HG03066 (cell line): Measurements from ENCODE around the gene IL17A.

Source experiments
- ATAC-seq: cut with Tn5 transposase; IDR thresholded peaks from one replicate; pipeline ENCODE4 v1.9.1; 2021; ENCODE audit warnings: low read depth; ENCODE audit not compliant: unreplicated experiment

Gene IL17A

DNA sequence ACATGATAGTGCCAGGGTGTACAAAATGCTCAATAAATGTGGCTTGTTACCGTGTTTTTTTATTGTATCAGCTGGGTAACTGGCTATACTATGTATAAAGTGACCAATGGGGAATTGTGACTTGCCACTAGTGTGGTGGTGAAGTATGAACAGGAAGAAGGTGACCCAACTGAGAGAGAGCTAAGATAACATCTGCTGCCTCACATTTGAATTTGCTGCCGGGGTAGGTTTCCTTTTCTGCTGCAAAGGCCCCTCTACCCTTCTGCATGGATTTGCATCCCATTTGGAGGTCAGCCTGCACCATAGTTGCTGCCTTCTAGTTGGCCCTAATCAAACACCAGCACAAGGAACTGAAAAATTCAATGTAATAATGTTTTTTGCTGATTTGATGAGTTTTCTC is 24.1 kb downstream of the IL17A start:
- ATAC-seq: peak; percentile 80

DNA sequence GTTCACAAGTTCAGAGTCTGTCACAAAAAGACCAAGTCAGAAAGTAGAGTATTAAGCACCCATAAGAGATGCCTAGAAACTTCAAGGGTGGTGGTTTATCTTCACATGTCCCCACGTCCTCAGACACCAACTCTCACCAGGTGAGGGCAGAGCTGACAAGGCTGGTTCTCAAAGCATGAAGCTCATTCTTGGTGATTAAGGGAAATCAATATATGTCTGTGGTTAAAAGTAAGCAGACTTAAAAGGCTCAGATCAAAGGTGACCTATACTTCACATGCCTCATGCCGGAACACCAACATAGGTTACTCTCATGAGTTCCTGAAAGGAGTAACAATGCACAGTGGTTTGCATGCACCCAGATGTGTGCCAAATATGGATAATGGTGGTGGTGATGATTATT is 27.0 kb downstream of the IL17A start:
- ATAC-seq: no peak

DNA sequence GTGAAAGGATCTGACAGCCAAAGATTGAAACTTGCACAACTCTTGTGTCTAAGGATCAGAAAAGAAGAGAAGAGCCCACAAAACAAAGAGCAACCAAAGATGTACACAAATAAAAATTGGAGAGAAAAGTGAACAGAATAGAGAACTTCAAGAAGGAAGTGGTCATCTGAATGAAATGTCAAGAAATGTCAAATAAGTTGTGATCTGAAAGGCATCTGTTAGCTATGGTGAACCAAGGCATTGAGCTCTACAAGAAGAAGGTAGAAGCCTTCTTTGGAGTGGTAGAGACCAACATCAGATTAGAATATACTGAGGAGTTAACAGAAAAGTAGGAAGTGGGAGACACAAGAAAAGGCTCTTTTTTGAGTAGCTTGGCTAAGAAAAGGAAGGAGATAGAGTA is 29.6 kb downstream of the IL17A start:
- no peak for ATAC-seq

GRCh38 chr6:52216932-52217575 is 30.9 kb downstream of the IL17A start:
- ATAC-seq: no peak

DNA sequence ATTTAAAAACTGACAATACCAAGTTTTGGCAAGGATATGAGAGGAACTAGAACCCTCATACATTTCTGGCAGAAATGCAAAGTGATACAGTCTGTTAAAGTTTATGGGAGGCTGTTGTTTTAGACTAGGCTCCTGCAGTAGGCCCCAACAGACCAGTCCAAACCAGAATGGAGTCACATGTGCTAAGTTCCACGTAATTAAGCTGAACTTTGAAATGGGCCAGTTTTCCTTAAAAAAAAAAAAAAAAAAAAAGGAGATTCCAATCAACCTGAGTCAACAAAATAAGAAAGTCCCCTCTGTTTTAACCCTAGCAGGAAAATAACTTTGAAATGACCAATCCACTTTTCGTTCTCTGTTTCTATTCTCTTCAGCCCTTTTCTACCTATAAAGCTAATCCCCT is 31.6 kb downstream of the IL17A start:
- ATAC-seq: no peak

GRCh38 chr6:52221302-52221701 is 35.1 kb downstream of the IL17A start:
- peak; percentile 77 for ATAC-seq

DNA sequence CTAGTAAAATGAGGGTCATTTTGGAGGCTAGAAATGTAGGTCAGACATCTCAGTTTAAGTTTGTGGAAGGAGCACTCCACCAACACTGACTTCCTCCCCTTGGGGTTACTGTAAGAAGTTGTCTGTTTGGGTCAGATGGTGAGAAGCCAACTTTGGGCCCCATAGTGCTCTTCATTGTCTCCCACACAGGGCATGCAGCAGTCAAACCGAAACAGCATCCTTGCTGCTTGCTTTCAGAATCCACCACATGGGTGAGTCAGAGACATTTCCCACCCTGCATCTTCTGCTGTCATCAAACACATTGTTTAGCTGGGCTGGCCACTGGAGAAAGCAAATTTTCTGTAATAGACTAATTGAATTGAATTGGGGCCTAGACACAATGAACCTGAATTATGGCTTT is 41.3 kb downstream of the IL17A start:
- ATAC-seq: peak; percentile 100

DNA sequence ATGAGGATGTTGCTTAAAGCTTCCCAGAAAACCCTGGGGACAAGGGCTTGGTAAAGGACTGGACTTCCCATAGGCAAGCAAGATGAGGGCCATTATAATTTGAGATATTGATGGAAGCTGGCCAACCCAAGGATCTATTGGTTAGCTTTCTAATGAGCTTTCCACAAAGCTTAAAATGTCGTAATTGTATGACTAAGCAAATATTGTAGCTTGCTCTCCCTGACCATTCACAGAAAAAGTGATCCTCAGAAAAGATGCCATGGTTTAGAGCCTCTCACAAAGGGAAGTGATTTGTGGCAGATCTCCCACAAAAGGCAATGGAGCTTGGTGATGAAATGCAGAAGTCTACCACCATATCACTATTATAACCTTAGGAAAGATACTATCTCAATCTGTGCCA is 44.5 kb downstream of the IL17A start:
- ATAC-seq: no peak

GRCh38 chr6:52231406-52232127 is 45.4 kb downstream of the IL17A start:
- ATAC-seq: no peak

- no peak for ATAC-seq
These were observed 46.8 kb downstream of the IL17A start for GRCh38 chr6:52233005-52233404.

GRCh38 chr6:52233975-52234823 is 48.0 kb downstream of the IL17A start:
- peak; percentile 53 for ATAC-seq
